Right lobe of liver (tissue), 6 donors: ENCODE measurements around the gene SLC39A6. TPM values are rescaled to one million over a fixed set of nuclear protein-coding genes. Genes with fewer than 3 reads are reported as not detected.
"Not testable (repeated sequence)": the region's sequence is repeated elsewhere in the genome, so short reads cannot be mapped to it uniquely, and the experiment has no call there.

Experiments used
- ATAC-seq, 4 donors: fragments of 200-7000 bp; cut with Tn5 transposase; one replicate each; pipeline ENCODE4 v1.9.1; 2020; ENCODE audit warnings: mild to moderate bottlenecking in 4 of 4, moderate library complexity in 4 of 4
- DNase-seq, 3 donors: peaks; one replicate each; pipeline ENCODE4 v3.0.0-alpha.2; 2020
- H3K27ac ChIP-seq, 3 donors: fragments of 200-600 bp; one replicate each; pipeline ENCODE4 v1.8.0; 2022
- H3K27me3 ChIP-seq, 2 donors: fragments of 200-600 bp; one replicate each; pipeline ENCODE4 v1.8.0; 2022
- H3K36me3 ChIP-seq, 4 donors: fragments of 200-600 bp; sonication (generic) in 1 of 4; one replicate each; pipeline versions ENCODE4 v1.5.1 to v1.8.0; 2017 to 2022; ENCODE audit warnings: control low read depth in 1 of 4
- H3K4me1 ChIP-seq, 4 donors: fragments of 200-600 bp; sonication (generic) in 1 of 4; one replicate each; pipeline versions ENCODE4 v1.5.1 to v1.8.0; 2017 to 2022; ENCODE audit warnings: control low read depth in 1 of 4
- H3K4me3 ChIP-seq, 3 donors: fragments of 200-600 bp; one replicate each; pipeline ENCODE4 v1.8.0; 2022
- H3K9me3 ChIP-seq, 4 donors: fragments of 200-600 bp; sonication (generic) in 1 of 4; one replicate each; pipeline versions ENCODE4 v1.5.1 to v1.8.0; 2017 to 2022; ENCODE audit warnings: control low read depth in 1 of 4
- POLR2A ChIP-seq: fragments of 450-650 bp; IDR thresholded peaks from one replicate; pipeline ENCODE4 v1.6.1; 2017; ENCODE audit warnings: antibody characterized with exemption, mild to moderate bottlenecking
- whole genome bisulfite sequencing: methylation state at CpG from one replicate; pipeline ENCODE4 v1.1.6; 2018; ENCODE audit warnings: low coverage, low lambda C conversion rate; ENCODE audit not compliant: insufficient coverage; ENCODE audit errors: missing lambda C conversion rate; 5-methylcytosine and 5-hydroxymethylcytosine counted together
- intact Hi-C, 2 donors: fragments of 100-400 bp; cut with DNase I; formaldehyde crosslinking; loops; one replicate each; pipeline versions ENCODE4 v1.11.2 to v1.14.1; 2022
- total RNA-seq, 6 experiments: library from RNA; depleted of rRNA in 2 of 6; stranded (reverse); fragments of >200 nt in 2 of 6; fragmentation: NEBNext Ultra II Directional in 3 of 6; extraction: Animal tissue kit (Norgen Biotek cat#: 25700) in 3 of 6; gene quantifications; one replicate each; pipeline versions ENCODE4 v1.1.0 to v1.2.4, GENCODE V29; 2016 to 2023
- TF ChIP-seq, protein P1 (sequence below), 4 donors: fragments of 200-600 bp in 3 of 4; fragments of 450-650 bp in 1 of 4; IDR thresholded peaks; one replicate each; pipeline versions ENCODE4 v1.5.1 to v1.8.0; 2016 to 2022; ENCODE audit warnings: antibody characterized with exemption in 4 of 4, mild to moderate bottlenecking in 2 of 4
- donor health status: DM: no; HTN: yes; CAD: no.
- donor health status: DM: no; HTN: no; CAD: no.
- donor health status: DM: no; HTN: no; CAD: no.
- donor health status: DM: no; HTN: yes; CAD: no.
- donor health status: DM: no; HTN: yes; CAD: no.

Gene SLC39A6
- total RNA-seq, 6 experiments from 2014 or later, result 6.5 to 13.2 (median 8.7) TPM

DNA sequence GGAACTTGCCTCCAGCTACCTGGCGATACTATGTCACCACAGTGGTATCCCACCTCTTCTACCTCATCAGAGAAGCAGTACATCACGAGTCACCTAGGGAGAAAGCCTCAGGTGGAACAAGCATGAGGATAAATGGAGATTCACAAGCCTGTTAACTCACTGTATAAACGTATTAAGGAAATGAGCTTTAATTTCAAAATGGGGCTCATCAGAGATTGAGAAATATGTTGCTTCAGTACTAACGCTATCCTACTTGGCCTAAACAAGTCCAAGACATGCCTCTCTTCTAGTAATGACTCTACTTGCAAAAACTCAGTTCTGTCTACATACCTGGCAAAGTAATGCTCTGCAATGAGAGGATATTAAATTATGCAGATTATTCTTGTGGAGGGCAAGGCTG, 4.3 kb downstream of the SLC39A6 start:
- peaks cover 0 to 9% (median 4%) of the 10 kb centered on the region in 4 donors for H3K4me1 ChIP-seq
- intact Hi-C loops, result no loop called here
- ATAC-seq, result no peak

DNA sequence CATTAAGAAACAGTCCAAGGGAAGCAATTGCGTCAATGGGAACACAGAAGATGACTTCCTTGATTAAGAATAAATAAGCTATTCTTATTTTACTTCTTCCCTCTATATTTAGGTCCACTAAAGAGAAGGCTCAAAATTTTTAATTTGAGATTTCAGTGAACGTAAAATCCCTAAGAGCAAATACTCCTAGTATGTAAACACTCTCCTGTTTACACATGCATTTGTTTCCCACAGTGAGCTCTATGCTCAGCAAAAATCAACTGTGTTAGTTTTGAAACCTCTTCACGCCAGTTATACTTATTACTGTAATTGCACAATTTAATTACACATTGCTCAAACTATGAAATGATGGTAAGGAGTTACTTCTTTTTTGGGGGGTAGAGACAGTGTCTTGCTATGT, 8.8 kb downstream of the SLC39A6 start:
- intact Hi-C loops, result no loop called here
- Histone ChIP-seq H3K4me3 (no peak overlapping the region), H3K36me3 (peaks cover 0 to 37% (median 4%) of the 10 kb centered on the region in 4 donors), H3K27ac (no peak overlapping the region), H3K27me3 (no peaks in the 10 kb centered on the region), H3K9me3 (no peaks in the 10 kb centered on the region), H3K4me1 (no peaks in the 10 kb centered on the region)
- 51% methylated on average over 3 of the region's 3 CpGs for WGBS
- ATAC-seq, result peak in 2 of 4 donors; percentile 37 to 56
- TF ChIP-seq, protein P1, sequence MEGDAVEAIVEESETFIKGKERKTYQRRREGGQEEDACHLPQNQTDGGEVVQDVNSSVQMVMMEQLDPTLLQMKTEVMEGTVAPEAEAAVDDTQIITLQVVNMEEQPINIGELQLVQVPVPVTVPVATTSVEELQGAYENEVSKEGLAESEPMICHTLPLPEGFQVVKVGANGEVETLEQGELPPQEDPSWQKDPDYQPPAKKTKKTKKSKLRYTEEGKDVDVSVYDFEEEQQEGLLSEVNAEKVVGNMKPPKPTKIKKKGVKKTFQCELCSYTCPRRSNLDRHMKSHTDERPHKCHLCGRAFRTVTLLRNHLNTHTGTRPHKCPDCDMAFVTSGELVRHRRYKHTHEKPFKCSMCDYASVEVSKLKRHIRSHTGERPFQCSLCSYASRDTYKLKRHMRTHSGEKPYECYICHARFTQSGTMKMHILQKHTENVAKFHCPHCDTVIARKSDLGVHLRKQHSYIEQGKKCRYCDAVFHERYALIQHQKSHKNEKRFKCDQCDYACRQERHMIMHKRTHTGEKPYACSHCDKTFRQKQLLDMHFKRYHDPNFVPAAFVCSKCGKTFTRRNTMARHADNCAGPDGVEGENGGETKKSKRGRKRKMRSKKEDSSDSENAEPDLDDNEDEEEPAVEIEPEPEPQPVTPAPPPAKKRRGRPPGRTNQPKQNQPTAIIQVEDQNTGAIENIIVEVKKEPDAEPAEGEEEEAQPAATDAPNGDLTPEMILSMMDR (IDR thresholded peaks at IDR 0.05), result no peak
- no peak for TF ChIP-seq POLR2A
- DNase-seq, result no peak

More for the DNA sequence above, 4.3 kb downstream of the SLC39A6 start:
- DNase-seq, result no peak
- TF ChIP-seq, protein P1 (IDR thresholded peaks at IDR 0.05), result no peak
- no peak for TF ChIP-seq POLR2A
- H3K9me3 ChIP-seq, result no peaks in the 10 kb centered on the region
- H3K4me3 ChIP-seq, result no peak overlapping the region
- H3K27ac ChIP-seq, result no peak overlapping the region
- peaks cover 0 to 37% (median 4%) of the 10 kb centered on the region in 4 donors for H3K36me3 ChIP-seq
- H3K27me3 ChIP-seq, result no peaks in the 10 kb centered on the region
- WGBS, result 93% methylated on average over 4 of the region's 4 CpGs

DNA sequence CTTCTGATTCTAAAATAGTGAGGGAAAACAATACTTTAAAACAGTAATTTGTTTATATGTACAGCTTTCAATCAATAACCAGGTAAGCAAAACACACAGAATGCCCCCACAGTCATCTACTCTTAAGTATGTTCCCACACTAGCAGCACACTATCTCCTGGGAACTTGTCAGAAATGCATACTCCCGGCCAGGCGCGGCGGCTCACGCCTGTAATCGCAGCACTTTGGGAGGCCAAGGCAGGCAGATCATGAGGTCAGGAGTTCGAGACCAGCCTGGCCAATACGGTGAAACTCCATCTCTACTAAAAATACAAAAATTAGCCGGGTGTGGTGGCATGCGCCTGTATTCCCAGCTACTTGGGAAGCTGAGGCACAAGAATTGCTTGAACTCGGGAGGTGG, 12.4 kb downstream of the SLC39A6 start:
- 91% methylated on average over 8 of the region's 11 CpGs for WGBS
- intact Hi-C loops, DNase-seq, H3K4me3 ChIP-seq, ATAC-seq, H3K27me3 ChIP-seq, H3K27ac ChIP-seq, H3K4me1 ChIP-seq, H3K9me3 ChIP-seq: not testable (repeated sequence)
- peaks cover 0 to 34% (median 7%) of the 10 kb centered on the region in 4 donors for H3K36me3 ChIP-seq

DNA sequence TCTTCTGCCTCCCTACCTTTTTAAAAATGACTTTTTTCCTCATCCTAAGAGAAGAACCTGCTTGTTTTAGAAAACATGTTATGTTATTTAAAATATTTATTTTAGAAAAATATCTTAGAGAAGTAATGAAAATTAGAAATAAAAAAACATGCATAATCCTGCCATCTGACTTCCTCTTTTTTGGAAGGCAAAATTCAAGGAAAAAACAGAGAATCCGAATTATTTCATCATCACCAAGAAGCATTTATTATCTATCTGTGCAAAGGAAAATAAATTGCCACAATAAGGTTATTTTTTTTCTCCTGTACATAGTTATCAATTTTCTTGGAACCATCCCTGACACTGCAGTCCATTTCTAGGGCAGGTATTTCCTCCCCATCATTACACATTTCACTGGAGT, 14.4 kb downstream of the SLC39A6 start:
- DNase-seq (no peak), ATAC-seq (no peak)
- intact Hi-C loops, result no loop called here
- Histone ChIP-seq H3K4me1 (no peaks in the 10 kb centered on the region), H3K27ac (no peak overlapping the region), H3K27me3 (no peaks in the 10 kb centered on the region), H3K4me3 (no peak overlapping the region), H3K36me3 (peaks cover 0 to 26% (median 7%) of the 10 kb centered on the region in 4 donors), H3K9me3 (no peaks in the 10 kb centered on the region)
- WGBS, result 50% methylated on average over 1 of the region's 1 CpG
- no peak for TF ChIP-seq POLR2A
- TF ChIP-seq, protein P1 (IDR thresholded peaks at IDR 0.05), result no peak

DNA sequence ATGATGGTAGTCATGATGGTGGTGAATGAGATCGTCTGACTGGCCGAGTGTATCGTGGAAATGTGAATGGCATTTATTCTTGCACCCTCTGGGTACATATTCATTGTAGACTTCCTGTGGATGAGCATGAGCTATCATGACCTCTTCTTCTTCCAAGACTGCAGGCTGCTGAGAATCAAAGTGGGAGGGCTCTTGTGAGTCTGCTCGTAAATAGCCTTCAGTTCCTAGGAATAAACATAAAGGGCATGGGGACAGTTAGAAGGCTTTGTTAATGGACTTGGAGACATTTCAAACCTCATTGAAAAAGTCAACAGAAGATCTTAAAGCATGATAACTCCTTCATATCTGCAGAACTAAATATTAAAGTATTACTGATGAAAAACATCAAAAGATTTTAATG, 14.9 kb downstream of the SLC39A6 start:
- 88% methylated on average over 4 of the region's 4 CpGs for WGBS
- no peak for DNase-seq
- H3K36me3 ChIP-seq, result peaks cover 0 to 26% (median 7%) of the 10 kb centered on the region in 4 donors

More for the DNA sequence above, 14.9 kb downstream of the SLC39A6 start:
- Histone ChIP-seq H3K27ac (no peak overlapping the region), H3K9me3 (no peaks in the 10 kb centered on the region), H3K27me3 (no peaks in the 10 kb centered on the region), H3K4me3 (no peak overlapping the region), H3K4me1 (no peaks in the 10 kb centered on the region)
- intact Hi-C loops, result no loop called here
- ATAC-seq, result no peak
- TF ChIP-seq, protein P1 (IDR thresholded peaks at IDR 0.05), result no peak
- no peak for TF ChIP-seq POLR2A
